Naive thymus-derived CD4-positive, alpha-beta T cell (primary cell): ENCODE data around the gene TRAF5. TPM values are rescaled to one million over a fixed set of nuclear protein-coding genes. Genes with fewer than 3 reads are reported as not detected.

ENCODE experiments used
- ATAC-seq: fragments of 150-1000 bp; cut with Tn5 transposase; 2 replicates; pipeline ENCODE4 v1.10.0; 2021; ENCODE audit warnings: mild to moderate bottlenecking, moderate library complexity
- CTCF ChIA-PET: fragments of 350-600 bp; sonication (Branson Sonifier 250); formaldehyde crosslinking; loops from one replicate; lab custom pipeline; 2021; ENCODE audit warnings: antibody characterized with exemption; lab: Charles Lee
- POLR2A ChIA-PET: fragments of 350-600 bp; sonication (Branson Sonifier 250); formaldehyde crosslinking; loops from one replicate; lab custom pipeline; 2021; ENCODE audit warnings: antibody characterized with exemption, inconsistent platforms; lab: Charles Lee
- DNase-seq, 9 donors: peaks; one replicate each; pipeline versions ENCODE4 v3.0.0 to v3.0.0-alpha.2; 2020 to 2022; ENCODE audit warnings: mixed read lengths in 1 of 9
- H3K27ac ChIP-seq: one replicate; pipeline ENCODE4 v1.7.0; 2013; ENCODE audit warnings: mild to moderate bottlenecking, low read depth, low read length, moderate library complexity
- H3K27me3 ChIP-seq, 2 donors: one replicate each; pipeline ENCODE4 v1.7.0; 2013; ENCODE audit warnings: low read length in 2 of 2, mild to moderate bottlenecking in 2 of 2, moderate library complexity in 2 of 2; ENCODE audit not compliant: control insufficient read depth in 2 of 2, insufficient read depth in 2 of 2
- H3K36me3 ChIP-seq, 3 experiments: 1 replicate in 2 of 3; 2 replicates in 1 of 3; pipeline ENCODE4 v1.7.0; 2013; ENCODE audit warnings: low read length in 3 of 3, mild to moderate bottlenecking in 3 of 3, moderate library complexity in 1 of 3; ENCODE audit not compliant: insufficient read depth in 3 of 3, control insufficient read depth in 2 of 3
- H3K4me1 ChIP-seq, 2 donors: one replicate each; pipeline ENCODE4 v1.7.0; 2013; ENCODE audit warnings: low read length in 2 of 2, mild to moderate bottlenecking in 2 of 2, moderate library complexity in 1 of 2; ENCODE audit not compliant: control insufficient read depth in 2 of 2, insufficient read depth in 2 of 2
- H3K4me3 ChIP-seq: 2 replicates; pipeline ENCODE4 v1.7.0; 2013; ENCODE audit warnings: mild to moderate bottlenecking, low read length
- H3K9me3 ChIP-seq, 3 experiments: 1 replicate in 2 of 3; 2 replicates in 1 of 3; pipeline ENCODE4 v1.7.0; 2013; ENCODE audit warnings: low read length in 3 of 3; ENCODE audit not compliant: control insufficient read depth in 2 of 3
- H3K27ac Mint-ChIP-seq, 9 donors: one replicate each; pipeline ENCODE4 v1.8.0; 2020 to 2022; ENCODE audit warnings: mixed read lengths in 9 of 9, mild to moderate bottlenecking in 8 of 9, moderate library complexity in 5 of 9, inconsistent platforms in 2 of 9
- H3K27me3 Mint-ChIP-seq, 5 donors: one replicate each; pipeline ENCODE4 v1.8.0; 2021 to 2022; ENCODE audit warnings: mixed read lengths in 5 of 5, mild to moderate bottlenecking in 1 of 5
- H3K36me3 Mint-ChIP-seq, 5 donors: one replicate each; pipeline ENCODE4 v1.8.0; 2020 to 2022; ENCODE audit warnings: mixed read lengths in 5 of 5, mild to moderate bottlenecking in 3 of 5, inconsistent platforms in 1 of 5
- H3K4me1 Mint-ChIP-seq, 7 donors: one replicate each; pipeline ENCODE4 v1.8.0; 2020 to 2022; ENCODE audit warnings: mixed read lengths in 7 of 7, mild to moderate bottlenecking in 3 of 7, inconsistent platforms in 1 of 7
- H3K4me3 Mint-ChIP-seq, 10 donors: one replicate each; pipeline ENCODE4 v1.8.0; 2020 to 2022; ENCODE audit warnings: mild to moderate bottlenecking in 10 of 10, mixed read lengths in 10 of 10, moderate library complexity in 6 of 10, inconsistent platforms in 2 of 10
- H3K9me3 Mint-ChIP-seq, 11 donors: one replicate each; pipeline ENCODE4 v1.8.0; 2020 to 2022; ENCODE audit warnings: mixed read lengths in 11 of 11, mild to moderate bottlenecking in 4 of 11, inconsistent platforms in 1 of 11, moderate library complexity in 1 of 11
- intact Hi-C, 2 donors: fragments of 100-400 bp; cut with micrococcal nuclease; formaldehyde crosslinking; loops; one replicate each; pipeline ENCODE4 v1.15.1; 2023
- polyA plus RNA-seq, 2 donors: library from polyadenylated mRNA; unstranded; fragments of 300-500 nt; fragmentation: Illumina TruSeq; gene quantifications; one replicate each; pipeline ENCODE4 v1.2.3, GENCODE V29; 2021
- total RNA-seq, 6 experiments: library from RNA in 5 of 6; stranded (reverse) in 5 of 6; gene quantifications; 1 replicate in 5 of 6; 2 replicates in 1 of 6; pipeline ENCODE4 v1.2.3 and lab custom pipeline; 2021 to 2026

The TRAF5 gene
- total and polyA plus RNA-seq, 7 experiments from 2014 or later, result 19.1 to 72.2 (median 41.5) TPM

DNA sequence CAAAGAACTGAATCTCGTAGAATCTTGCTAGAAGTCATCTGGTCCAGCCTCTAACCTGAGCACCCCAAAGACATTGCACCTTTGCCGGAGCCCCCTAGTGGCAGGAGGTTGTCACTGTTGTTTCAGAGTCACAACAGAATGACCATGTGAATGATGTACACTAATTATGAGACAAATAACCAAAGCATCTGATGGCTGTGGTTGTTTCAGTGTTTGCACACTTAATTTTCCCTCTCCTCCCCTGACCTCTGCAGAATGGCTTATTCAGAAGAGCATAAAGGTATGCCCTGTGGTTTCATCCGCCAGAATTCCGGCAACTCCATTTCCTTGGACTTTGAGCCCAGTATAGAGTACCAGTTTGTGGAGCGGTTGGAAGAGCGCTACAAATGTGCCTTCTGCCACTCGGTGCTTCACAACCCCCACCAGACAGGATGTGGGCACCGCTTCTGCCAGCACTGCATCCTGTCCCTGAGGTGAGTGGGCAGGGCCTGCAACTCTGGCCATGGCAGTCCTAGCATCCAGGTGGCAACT, 26.4 kb downstream of the TRAF5 start:
- Mint-ChIP-seq H3K27me3 (no peaks in the 10 kb centered on the region), H3K4me1 (peaks cover 42 to 74% (median 65%) of the 10 kb centered on the region in 7 donors), H3K4me3 (peak overlapping the region; percentile 78 to 92 (median 84)), H3K9me3 (peaks cover 0 to 16% (median 5%) of the 10 kb centered on the region in 11 donors), H3K27ac (peak overlapping the region; percentile 81 to 98 (median 91)), H3K36me3 (peaks cover 8 to 55% (median 31%) of the 10 kb centered on the region in 5 donors)
- peaks cover 0 to 13% (median 4%) of the 10 kb centered on the region in 3 experiments for H3K36me3 ChIP-seq
- peaks cover 31 to 46% of the 10 kb centered on the region in 2 donors for H3K4me1 ChIP-seq
- ATAC-seq (peak; percentile 83), DNase-seq (peak in 7 of 9 donors; percentile 28 to 53 (median 45))
- peak overlapping the region; percentile 45 for H3K4me3 ChIP-seq
- no peaks in the 10 kb centered on the region for H3K27me3 ChIP-seq
- POLR2A ChIA-PET, result interaction anchor here (2.5 kb wide), 1 partner anchor 25 kb away, joined by 11 read pairs; the partner anchor contains the start of gene TRAF5
- H3K9me3 ChIP-seq, result no peaks in the 10 kb centered on the region
- intact Hi-C loops, result loop anchor here (1.0 kb wide), 3 partner anchors 18 to 30 kb away; no protein-coding TSS in a partner anchor
- H3K27ac ChIP-seq, result peak overlapping the region; percentile 16
- CTCF ChIA-PET, result interaction anchor here (1.0 to 1.9 kb wide), 3 partner anchors 18 to 30 kb away, joined by 3 to 10 read pairs (median 4); partner anchors contain the start of gene TRAF5

DNA sequence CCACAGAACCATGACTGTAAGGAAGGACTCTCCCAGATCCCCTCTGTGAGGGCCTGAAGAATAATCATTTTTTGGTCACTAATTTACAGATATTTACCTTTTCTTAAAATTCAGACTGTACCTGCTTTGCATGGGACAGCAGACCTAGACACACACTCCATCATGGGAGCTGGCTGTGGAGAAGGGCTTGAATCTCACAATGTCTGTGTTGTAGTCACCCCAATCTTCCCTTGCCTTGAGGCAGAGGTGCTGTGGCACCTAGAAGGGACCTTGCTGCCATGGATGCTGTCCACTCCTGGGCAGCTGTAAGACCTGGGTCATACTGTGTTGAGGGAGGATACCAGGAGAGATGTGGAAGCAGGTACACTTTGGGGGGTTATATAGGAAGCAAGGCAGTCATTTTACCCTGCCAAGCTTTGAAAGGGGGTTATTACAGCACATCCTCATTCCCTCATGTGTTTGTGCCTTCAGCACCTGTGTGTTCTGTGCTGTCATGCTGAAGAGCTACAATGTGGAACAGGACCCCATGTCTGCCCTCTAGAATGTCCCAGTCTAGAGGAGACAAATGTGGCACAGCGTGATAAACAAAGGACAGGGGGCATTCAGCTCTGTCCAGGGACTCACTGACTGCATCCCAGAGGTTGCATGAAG, 27.1 kb downstream of the TRAF5 start:
- Mint-ChIP-seq H3K9me3 (peaks cover 0 to 16% (median 5%) of the 10 kb centered on the region in 11 donors), H3K4me3 (peak overlapping the region; percentile 78 to 92 (median 84)), H3K36me3 (peaks cover 8 to 52% (median 31%) of the 10 kb centered on the region in 5 donors), H3K4me1 (peaks cover 42 to 68% (median 60%) of the 10 kb centered on the region in 7 donors), H3K27ac (peak overlapping the region; percentile 81 to 98 (median 91)), H3K27me3 (no peaks in the 10 kb centered on the region)
- Histone ChIP-seq H3K27ac (peak overlapping the region; percentile 1), H3K9me3 (no peaks in the 10 kb centered on the region), H3K36me3 (peaks cover 0 to 13% (median 4%) of the 10 kb centered on the region in 3 experiments), H3K4me3 (peak overlapping the region; percentile 45), H3K4me1 (peaks cover 31 to 46% of the 10 kb centered on the region in 2 donors), H3K27me3 (no peaks in the 10 kb centered on the region)
- POLR2A ChIA-PET, result interaction anchor here (2.5 kb wide), 1 partner anchor 26 kb away, joined by 11 read pairs; the partner anchor contains the start of gene TRAF5
- intact Hi-C loops, result loop anchor here (1.0 kb wide), 3 partner anchors 18 to 30 kb away; no protein-coding TSS in a partner anchor
- peak in 1 of 9 donors; percentile 13 for DNase-seq
- ATAC-seq, result peak; percentile 23
- CTCF ChIA-PET, result interaction anchor here (1.0 to 1.2 kb wide), 3 partner anchors 14 to 26 kb away, joined by 3 to 4 read pairs (median 3); partner anchors contain the start of gene TRAF5

- no peaks in the 10 kb centered on the region for H3K27me3 ChIP-seq
- peaks cover 31 to 32% of the 10 kb centered on the region in 2 donors for H3K4me1 ChIP-seq
- DNase-seq, result no peak
- H3K9me3 ChIP-seq, result no peaks in the 10 kb centered on the region
- POLR2A ChIA-PET, result interaction anchor here (0.8 to 1.0 kb wide), 2 partner anchors 20 to 26 kb away, joined by 3 to 4 read pairs; no protein-coding TSS in a partner anchor
- intact Hi-C loops, result no loop called here
- H3K27me3 Mint-ChIP-seq, result no peaks in the 10 kb centered on the region
- peaks cover 38 to 58% (median 49%) of the 10 kb centered on the region in 7 donors for H3K4me1 Mint-ChIP-seq
- H3K4me3 ChIP-seq, result no peak overlapping the region
- H3K4me3 Mint-ChIP-seq, result no peak overlapping the region
- H3K36me3 ChIP-seq, result peaks cover 0 to 32% (median 10%) of the 10 kb centered on the region in 3 experiments
- H3K36me3 Mint-ChIP-seq, result peaks cover 20 to 62% (median 39%) of the 10 kb centered on the region in 5 donors
- H3K27ac ChIP-seq, result no peak overlapping the region
- no peak for ATAC-seq
- peaks cover 0 to 16% (median 5%) of the 10 kb centered on the region in 11 donors for H3K9me3 Mint-ChIP-seq
- H3K27ac Mint-ChIP-seq, result peak overlapping the region in 3 of 9 donors; percentile 14 to 90 (median 73)
- CTCF ChIA-PET, result interaction anchor here (0.6 to 1.2 kb wide), 4 partner anchors 30 to 113 kb away, joined by 3 to 4 read pairs (median 3); no protein-coding TSS in a partner anchor
These were observed 29.2 kb downstream of the TRAF5 start for GRCh38 chr1:211355873-211356272.

DNA sequence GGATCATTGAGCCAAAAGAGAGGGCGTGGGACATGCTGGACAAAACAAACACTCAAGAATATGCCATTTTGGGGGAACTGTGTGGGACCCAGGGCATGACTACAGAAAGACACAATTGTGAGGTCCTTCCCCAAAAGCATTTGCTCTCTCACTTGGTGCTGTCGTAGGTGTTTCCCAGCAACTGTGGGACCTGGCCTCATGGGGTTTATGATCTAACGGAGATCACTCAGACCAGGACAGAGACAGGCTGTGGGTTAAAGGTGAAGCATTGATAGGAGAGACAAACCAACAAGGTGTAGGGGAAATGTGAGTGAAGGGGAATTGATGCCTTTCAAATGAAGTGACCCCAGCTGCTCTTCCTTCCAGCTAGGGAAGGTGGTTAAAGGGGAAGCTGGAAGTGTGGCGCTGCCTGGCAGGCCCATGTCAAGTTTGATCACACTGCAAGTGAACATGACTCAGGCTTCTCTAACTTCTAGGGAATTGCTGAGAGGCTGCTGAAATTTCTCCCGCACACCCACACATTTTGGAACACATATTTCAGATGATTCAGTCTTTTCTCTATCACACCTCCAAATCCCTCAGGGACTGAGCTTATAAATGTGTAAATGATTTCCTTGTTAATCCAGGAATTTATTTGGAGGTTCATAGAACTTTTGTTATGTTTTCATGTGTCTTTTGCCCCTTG, 30.2 kb downstream of the TRAF5 start:
- ChIA-PET POLR2A (interaction anchor here (0.6 to 1.2 kb wide), 3 partner anchors 19 to 32 kb away, joined by 3 to 4 read pairs (median 3); no protein-coding TSS in a partner anchor), CTCF (interaction anchor here (0.9 to 1.1 kb wide), 2 partner anchors 12 to 33 kb away, joined by 3 read pairs; no protein-coding TSS in a partner anchor)
- Histone ChIP-seq H3K4me3 (no peak overlapping the region), H3K9me3 (no peaks in the 10 kb centered on the region), H3K27me3 (no peaks in the 10 kb centered on the region), H3K4me1 (peaks cover 25 to 26% of the 10 kb centered on the region in 2 donors), H3K36me3 (peaks cover 0 to 37% (median 15%) of the 10 kb centered on the region in 3 experiments), H3K27ac (no peak overlapping the region)
- intact Hi-C loops, result no loop called here
- DNase-seq (no peak), ATAC-seq (no peak)
- Mint-ChIP-seq H3K36me3 (peaks cover 21 to 60% (median 33%) of the 10 kb centered on the region in 5 donors), H3K27ac (peak overlapping the region in 5 of 9 donors; percentile 21 to 61 (median 32)), H3K27me3 (no peaks in the 10 kb centered on the region), H3K9me3 (peaks cover 0 to 13% (median 2%) of the 10 kb centered on the region in 11 donors), H3K4me3 (no peak overlapping the region), H3K4me1 (peaks cover 28 to 51% (median 41%) of the 10 kb centered on the region in 7 donors)

- no peak for ATAC-seq
These were observed 32.1 kb downstream of the TRAF5 start for GRCh38 chr1:211358685-211359084.

More at GRCh38 chr1:211358685-211359084, 32.1 kb downstream of the TRAF5 start:
- H3K27ac Mint-ChIP-seq, result peak overlapping the region in 1 of 9 donors; percentile 66
- Histone ChIP-seq H3K4me3 (no peak overlapping the region), H3K27ac (no peak overlapping the region), H3K9me3 (no peaks in the 10 kb centered on the region), H3K27me3 (no peaks in the 10 kb centered on the region), H3K4me1 (peaks cover 7 to 9% of the 10 kb centered on the region in 2 donors), H3K36me3 (peaks cover 0 to 37% (median 15%) of the 10 kb centered on the region in 3 experiments)
- POLR2A ChIA-PET, result interaction anchor here (0.7 kb wide), 1 partner anchor 111 kb away, joined by 5 read pairs; no protein-coding TSS in a partner anchor
- no peaks in the 10 kb centered on the region for H3K27me3 Mint-ChIP-seq
- CTCF ChIA-PET, result interaction anchor here (1.0 to 1.2 kb wide), 3 partner anchors 26 to 37 kb away, joined by 3 read pairs; no protein-coding TSS in a partner anchor
- no peak overlapping the region for H3K4me3 Mint-ChIP-seq
- no peak for DNase-seq
- H3K9me3 Mint-ChIP-seq, result no peaks in the 10 kb centered on the region
- H3K36me3 Mint-ChIP-seq, result peaks cover 19 to 51% (median 25%) of the 10 kb centered on the region in 5 donors
- intact Hi-C loops, result no loop called here
- H3K4me1 Mint-ChIP-seq, result peaks cover 13 to 32% (median 26%) of the 10 kb centered on the region in 7 donors
